ENCODE measurements around the gene SYT11.
A peak's percentile ranks its signal among the peaks of the same experiment; 100 is the strongest.

SYT11 gene

GRCh38 chr1:155890251-155890650, 30.9 kb downstream of the SYT11 start:
- TF ChIP-seq EP300 (IDR thresholded peaks at IDR 0.05; ENCODE audit: borderline replicate concordance) (no peak), YY1 (IDR thresholded peaks at IDR 0.05; ENCODE audit: low read depth) (no peak), RAD21 (IDR thresholded peaks at IDR 0.05; ENCODE audit: low read depth) (no peak), FOXM1 (IDR thresholded peaks at IDR 0.05; ENCODE audit: borderline replicate concordance, low read depth) (no peak), ZBTB7A (IDR thresholded peaks at IDR 0.05; ENCODE audit: low read depth) (no peak), CEBPB (IDR thresholded peaks at IDR 0.05) (no peak), TCF12 (IDR thresholded peaks at IDR 0.05; ENCODE audit: low read depth) (no peak), REST (IDR thresholded peaks at IDR 0.05; ENCODE audit: low read depth) (no peak), CREB1 (IDR thresholded peaks at IDR 0.05; ENCODE audit: low read depth) (no peak), TAF1 (IDR thresholded peaks at IDR 0.05; ENCODE audit: low read depth) (no peak), TEAD4 (IDR thresholded peaks at IDR 0.05) (no peak), MAX (IDR thresholded peaks at IDR 0.05) (no peak), EGR1 (IDR thresholded peaks at IDR 0.05) (no peak)
- TF ChIP-seq, protein P1, sequence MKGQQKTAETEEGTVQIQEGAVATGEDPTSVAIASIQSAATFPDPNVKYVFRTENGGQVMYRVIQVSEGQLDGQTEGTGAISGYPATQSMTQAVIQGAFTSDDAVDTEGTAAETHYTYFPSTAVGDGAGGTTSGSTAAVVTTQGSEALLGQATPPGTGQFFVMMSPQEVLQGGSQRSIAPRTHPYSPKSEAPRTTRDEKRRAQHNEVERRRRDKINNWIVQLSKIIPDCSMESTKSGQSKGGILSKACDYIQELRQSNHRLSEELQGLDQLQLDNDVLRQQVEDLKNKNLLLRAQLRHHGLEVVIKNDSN (IDR thresholded peaks at IDR 0.05) = no peak

GRCh38 chr1:155892796-155893195, 33.4 kb downstream of the SYT11 start:
- TF ChIP-seq FOXM1 (IDR thresholded peaks at IDR 0.05; ENCODE audit: borderline replicate concordance, low read depth) (no peak), MAX (IDR thresholded peaks at IDR 0.05) (peak; percentile 41; the same call in 1 of the 2 replicates), ZBTB7A (IDR thresholded peaks at IDR 0.05; ENCODE audit: low read depth) (peak; percentile 44; the same call in 1 of the 2 replicates), TEAD4 (IDR thresholded peaks at IDR 0.05) (peak; percentile 58; the same call in 1 of the 2 replicates)

DNA sequence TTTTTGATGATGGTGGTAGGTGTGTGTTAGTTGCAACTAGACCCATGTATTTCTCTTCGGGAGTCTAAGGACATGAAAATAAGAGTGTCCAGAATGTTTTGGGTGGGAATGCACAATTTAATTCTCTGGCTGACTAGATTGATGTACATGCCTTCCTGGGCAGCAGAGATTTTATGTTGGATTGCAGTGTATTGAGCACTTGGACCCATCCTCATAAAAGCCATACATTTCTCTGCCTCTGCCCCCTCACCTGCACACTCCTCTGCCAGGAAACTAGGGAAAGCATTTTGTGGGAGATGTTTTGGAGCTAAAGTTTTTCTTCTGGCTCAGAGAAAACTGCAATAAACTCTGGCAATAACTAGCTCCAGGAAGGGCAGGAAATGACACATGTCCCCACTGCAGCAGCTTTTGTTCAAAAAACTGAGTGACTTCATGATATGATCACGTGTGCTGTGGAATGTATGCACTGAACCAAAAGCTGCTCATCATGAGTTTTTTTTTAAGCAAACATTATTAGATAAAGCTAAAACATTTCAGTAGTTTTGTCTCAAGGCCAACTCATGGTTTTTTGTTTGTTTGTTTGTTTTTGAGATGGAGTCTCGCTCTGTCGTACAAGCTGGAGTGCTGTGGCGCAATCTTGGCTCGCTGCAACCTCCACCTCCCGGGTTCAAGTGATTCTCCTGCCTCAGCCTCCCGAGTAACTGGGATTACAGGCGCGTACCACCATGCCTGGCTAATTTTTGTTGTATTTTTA, 34.2 kb downstream of the SYT11 start:
- TF ChIP-seq FOXM1 (IDR thresholded peaks at IDR 0.05; ENCODE audit: borderline replicate concordance, low read depth) = peak; percentile 29; the same call in 1 of the 2 replicates
- no peak for TF ChIP-seq EP300 (IDR thresholded peaks at IDR 0.05; ENCODE audit: borderline replicate concordance)
- TF ChIP-seq TEAD4 (IDR thresholded peaks at IDR 0.05) = peak; percentile 33; the same call in 1 of the 2 replicates
- TF ChIP-seq, protein P1 (IDR thresholded peaks at IDR 0.05) = peak; percentile 88

GRCh38 chr1:155897746-155898145, 38.4 kb downstream of the SYT11 start:
- TF ChIP-seq MAX (IDR thresholded peaks at IDR 0.05) = no peak
- TF ChIP-seq YY1 (IDR thresholded peaks at IDR 0.05; ENCODE audit: low read depth) = no peak
- TF ChIP-seq, protein P1 (IDR thresholded peaks at IDR 0.05) = no peak
- no peak for TF ChIP-seq EGR1 (IDR thresholded peaks at IDR 0.05)
- TF ChIP-seq CREB1 (IDR thresholded peaks at IDR 0.05; ENCODE audit: low read depth) = no peak
- no peak for TF ChIP-seq EP300 (IDR thresholded peaks at IDR 0.05; ENCODE audit: borderline replicate concordance)
- TF ChIP-seq TAF1 (IDR thresholded peaks at IDR 0.05; ENCODE audit: low read depth) = no peak
- no peak for TF ChIP-seq TEAD4 (IDR thresholded peaks at IDR 0.05)
- TF ChIP-seq TCF12 (IDR thresholded peaks at IDR 0.05; ENCODE audit: low read depth) = no peak
- no peak for TF ChIP-seq CEBPB (IDR thresholded peaks at IDR 0.05)
- TF ChIP-seq NFIC (IDR thresholded peaks at IDR 0.05) = no peak
- TF ChIP-seq RAD21 (IDR thresholded peaks at IDR 0.05; ENCODE audit: low read depth) = no peak
- no peak for TF ChIP-seq ZBTB7A (IDR thresholded peaks at IDR 0.05; ENCODE audit: low read depth)
- no peak for TF ChIP-seq FOXM1 (IDR thresholded peaks at IDR 0.05; ENCODE audit: borderline replicate concordance, low read depth)
- TF ChIP-seq REST (IDR thresholded peaks at IDR 0.05; ENCODE audit: low read depth) = no peak

DNA sequence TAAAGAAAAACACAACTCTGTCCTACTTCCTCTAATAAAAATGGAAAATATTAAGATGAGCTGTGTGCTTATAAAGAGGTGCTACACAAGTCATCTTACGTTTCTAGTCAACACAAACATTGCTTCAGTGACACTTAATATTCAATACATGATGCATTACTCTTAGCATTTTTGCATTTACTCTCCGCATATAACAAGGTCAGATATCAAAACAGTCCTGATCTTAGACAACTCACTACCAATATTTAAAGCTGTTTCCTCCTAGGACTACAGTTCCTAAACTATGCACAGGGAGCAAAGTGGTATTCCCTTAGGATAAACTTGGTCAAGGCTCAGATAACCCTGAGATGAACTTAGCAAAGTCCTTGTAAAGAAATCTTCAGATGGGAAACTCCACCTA, 39.5 kb downstream of the SYT11 start:
- no peak for TF ChIP-seq FOXM1 (IDR thresholded peaks at IDR 0.05; ENCODE audit: borderline replicate concordance, low read depth)
- TF ChIP-seq EGR1 (IDR thresholded peaks at IDR 0.05) = no peak
- no peak for TF ChIP-seq CREB1 (IDR thresholded peaks at IDR 0.05; ENCODE audit: low read depth)
- no peak for TF ChIP-seq MAX (IDR thresholded peaks at IDR 0.05)
- no peak for TF ChIP-seq EP300 (IDR thresholded peaks at IDR 0.05; ENCODE audit: borderline replicate concordance)
- no peak for TF ChIP-seq TCF12 (IDR thresholded peaks at IDR 0.05; ENCODE audit: low read depth)
